Adrenal gland (tissue), 12 donors: ENCODE measurements around the gene FOXJ1. TPM values are rescaled to one million over a fixed set of nuclear protein-coding genes. Genes with fewer than 3 reads are reported as not detected.

ENCODE experiments used
- DNase-seq, 7 donors: peaks; one replicate each; pipeline ENCODE4 v3.0.0-alpha.2; 2019 to 2020
- H3K27ac ChIP-seq, 5 donors: fragments of 200-600 bp; sonication (generic) in 4 of 5; 1 replicate in 3 of 5; 2 replicates in 2 of 5; pipeline versions ENCODE4 v1.5.1 to v1.8.0; 2016 to 2020; ENCODE audit warnings: mild to moderate bottlenecking in 1 of 5
- H3K27me3 ChIP-seq: fragments of 200-600 bp; 2 replicates; pipeline ENCODE4 v1.8.0; 2021
- H3K36me3 ChIP-seq, 2 donors: fragments of 200-600 bp; replicated peaks in 1 of 2; 1 replicate in 1 of 2; 2 replicates in 1 of 2; pipeline versions ENCODE4 v1.5.1 to v1.8.0; 2018 to 2022
- H3K4me1 ChIP-seq, 2 donors: fragments of 200-600 bp; replicated peaks in 1 of 2; 1 replicate in 1 of 2; 2 replicates in 1 of 2; pipeline versions ENCODE4 v1.5.1 to v1.8.0; 2018 to 2021
- H3K4me3 ChIP-seq, 4 donors: fragments of 200-600 bp; sonication (generic) in 3 of 4; one replicate each; pipeline ENCODE4 v1.5.1; 2016 to 2018
- H3K9me3 ChIP-seq, 3 donors: fragments of 200-600 bp; sonication (generic) in 1 of 3; replicated peaks in 1 of 3; 1 replicate in 2 of 3; 2 replicates in 1 of 3; pipeline versions ENCODE4 v1.5.1 to v1.8.0; 2016 to 2021
- CTCF ChIP-seq, 6 experiments: fragments of 450-650 bp in 4 of 6; fragments of 200-600 bp in 2 of 6; sonication (generic) in 1 of 6; IDR thresholded peaks; 1 replicate in 5 of 6; 2 replicates in 1 of 6; pipeline versions ENCODE4 v1.5.1 to v1.8.0; 2016 to 2021; ENCODE audit warnings: antibody characterized with exemption in 6 of 6, mild to moderate bottlenecking in 2 of 6, moderate library complexity in 1 of 6
- POLR2A ChIP-seq, 2 donors: fragments of 450-650 bp; IDR thresholded peaks; one replicate each; pipeline ENCODE4 v1.6.1; 2017; ENCODE audit warnings: antibody characterized with exemption in 2 of 2, mild to moderate bottlenecking in 2 of 2, moderate library complexity in 1 of 2
- WGBS, 4 donors: extraction: QIAGEN DNeasy Blood & Tissue Kit in 2 of 4; methylation state at CpG; one replicate each; pipeline versions ENCODE4 v1.1.5 to v1.1.7; 2013 to 2017; 5-methylcytosine and 5-hydroxymethylcytosine counted together
- intact Hi-C, 2 donors: fragments of 100-400 bp; cut with DNase I; formaldehyde crosslinking; loops; one replicate each; pipeline versions ENCODE4 v1.14.1 to v1.15.0; 2022 to 2023
- polyA plus RNA-seq, 3 donors: library from polyadenylated mRNA; stranded (reverse); fragments of 200-250 nt in 2 of 3; fragments of 350-450 nt in 1 of 3; fragmentation: Illumina TruSeq in 1 of 3; extraction: RNeasy Lipid Tissue Mini Kit (QIAGEN cat#74804) in 1 of 3; gene quantifications; one replicate each; pipeline ENCODE4 v1.2.3, GENCODE V29; 2013 to 2014
- total RNA-seq, 9 donors: library from RNA; depleted of rRNA in 4 of 9; stranded (reverse); fragments of >200 nt in 4 of 9; fragments of 120-200 nt in 1 of 9; fragmentation: NEBNext Ultra II Directional in 1 of 9; extraction: Animal tissue kit (Norgen Biotek cat#: 25700) in 1 of 9; gene quantifications; one replicate each; pipeline versions ENCODE4 v1.1.0 to v1.2.4, GENCODE V29; 2013 to 2023
- donor health status: healthy with polysubstance abuse.
- donor health status: Bipolar disorder and iron deficiency.
- donor health status: DM: yes; HTN: yes; CAD: no.
- donor health status: DM: no; HTN: no; CAD: no.
- donor health status: DM: no; HTN: no; CAD: no.
- donor health status: DM: yes; HTN: yes; CAD: no.

FOXJ1 gene
- total and polyA plus RNA-seq, 12 donors, result 0.06 to 0.18 (median 0.07) TPM; not detected in 9

GRCh38 chr17:76124582-76125390, 16.3 kb downstream of the FOXJ1 start:
- peaks cover 0 to 4% of the 10 kb centered on the region in 2 donors for H3K4me1 ChIP-seq
- no peaks in the 10 kb centered on the region for H3K36me3 ChIP-seq
- no peak overlapping the region for H3K27ac ChIP-seq
- H3K27me3 ChIP-seq, result no peaks in the 10 kb centered on the region
- no peak overlapping the region for H3K4me3 ChIP-seq
- 80 to 89% (median 84%) methylated on average over 9 to 22 of the region's 22 CpGs for WGBS, 4 donors
- no peaks in the 10 kb centered on the region for H3K9me3 ChIP-seq
- intact Hi-C loops, result loop anchor here in 1 of 2 donors (5.0 kb wide), 2 partner anchors 58 to 173 kb away; no protein-coding TSS in a partner anchor
- no peak for TF ChIP-seq POLR2A (IDR thresholded peaks at IDR 0.05)
- peak in 1 of 6 experiments; percentile 3 for TF ChIP-seq CTCF (IDR thresholded peaks at IDR 0.05)
- no peak for DNase-seq

DNA sequence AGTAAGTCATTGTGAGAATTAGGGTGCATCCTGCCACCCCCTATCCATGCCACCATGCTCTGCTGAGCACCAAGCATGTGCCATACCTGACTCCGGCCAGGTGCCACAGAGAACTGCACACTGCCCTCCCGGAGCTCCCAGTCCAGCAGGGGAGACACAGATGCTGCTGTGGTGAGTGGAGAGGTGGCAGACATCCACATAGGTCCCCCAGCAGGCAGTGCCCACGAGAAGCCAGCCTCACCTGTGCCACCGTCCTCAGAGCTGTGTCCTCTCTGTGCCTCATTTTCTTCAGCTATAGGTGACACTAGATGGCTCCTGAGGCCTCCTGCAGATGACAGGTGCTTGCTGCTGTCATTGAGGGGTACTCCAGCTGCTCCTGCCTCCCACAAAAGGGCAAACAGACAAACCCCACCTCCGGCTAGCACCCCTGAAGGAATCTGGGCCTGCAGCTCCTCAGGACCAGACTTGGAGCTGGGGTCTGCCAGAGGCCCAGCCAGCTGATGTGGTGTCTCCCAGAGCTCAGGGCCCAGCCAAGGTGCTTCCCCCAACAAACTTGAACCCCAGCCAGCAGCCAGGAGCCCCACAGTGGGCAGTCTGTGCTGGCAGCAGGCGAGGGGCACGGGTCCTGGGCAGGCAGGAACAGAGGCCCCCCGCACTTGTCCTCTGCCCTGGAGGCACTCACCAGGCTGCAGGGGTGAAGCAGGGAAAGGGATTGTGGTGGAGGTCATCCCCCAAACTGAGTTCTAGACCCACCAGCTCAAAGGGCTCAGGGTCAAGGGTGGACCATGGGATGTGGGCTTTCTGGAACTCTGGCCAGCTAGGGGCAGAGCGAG, 17.1 kb downstream of the FOXJ1 start:
- no peak overlapping the region for H3K4me3 ChIP-seq
- H3K4me1 ChIP-seq, result peaks cover 0 to 4% of the 10 kb centered on the region in 2 donors
- no peaks in the 10 kb centered on the region for H3K9me3 ChIP-seq
- intact Hi-C loops, result loop anchor here in 1 of 2 donors (2.0 to 5.0 kb wide), 3 partner anchors 58 to 173 kb away; no protein-coding TSS in a partner anchor
- 57 to 81% (median 65%) methylated on average over 5 to 9 of the region's 9 CpGs for WGBS, 4 donors
- no peak overlapping the region for H3K27ac ChIP-seq
- no peaks in the 10 kb centered on the region for H3K27me3 ChIP-seq
- TF ChIP-seq POLR2A (IDR thresholded peaks at IDR 0.05) (no peak), CTCF (IDR thresholded peaks at IDR 0.05) (no peak)
- no peaks in the 10 kb centered on the region for H3K36me3 ChIP-seq
- no peak for DNase-seq

- Histone ChIP-seq H3K36me3 (no peaks in the 10 kb centered on the region), H3K27me3 (no peaks in the 10 kb centered on the region), H3K27ac (no peak overlapping the region), H3K4me1 (peaks cover 0 to 4% of the 10 kb centered on the region in 2 donors), H3K4me3 (no peak overlapping the region), H3K9me3 (no peaks in the 10 kb centered on the region)
- no peak for DNase-seq
- intact Hi-C loops, result loop anchor here in 1 of 2 donors (2.0 to 5.0 kb wide), 3 partner anchors 59 to 174 kb away; no protein-coding TSS in a partner anchor
- TF ChIP-seq POLR2A (IDR thresholded peaks at IDR 0.05) (no peak), CTCF (IDR thresholded peaks at IDR 0.05) (no peak)
- 74 to 81% (median 76%) methylated on average over 5 of the region's 5 CpGs for WGBS, 4 donors
Observed at GRCh38 chr17:76123191-76123499, 17.9 kb downstream of the FOXJ1 start.
